HL-60 (cell line): Measurements from ENCODE around the gene LAMC1.

Experiments used
- DNase-seq, 2 experiments: peaks; one replicate each; pipeline ENCODE4 v3.0.0-alpha.2; 2010 to 2020; ENCODE audit warnings: low read depth in 1 of 2, low spot score in 1 of 2
- H3K27ac ChIP-seq: fragments of 250-450 bp; sonication (Bioruptor Pico); replicated peaks from 2 replicates; pipeline ENCODE4 v1.5.1; 2020; ENCODE audit warnings: mild to moderate bottlenecking, moderate library complexity
- H3K27me3 ChIP-seq: fragments of 250-450 bp; sonication (Bioruptor Pico); 2 replicates; pipeline ENCODE4 v1.5.1; 2021; ENCODE audit warnings: mild to moderate bottlenecking, moderate library complexity; ENCODE audit not compliant: insufficient read depth, poor library complexity, severe bottlenecking
- H3K4me3 ChIP-seq: replicated peaks from 2 replicates; pipeline ENCODE4 v1.5.1; 2011; ENCODE audit warnings: mild to moderate bottlenecking, control low read depth, low read length; ENCODE audit not compliant: insufficient read depth
- GABPA ChIP-seq: IDR thresholded peaks from 2 replicates; pipeline ENCODE4 v1.6.1; 2012; ENCODE audit warnings: low read depth
- POLR2AphosphoS5 ChIP-seq: IDR thresholded peaks from 2 replicates; pipeline ENCODE4 v1.6.1; 2012; ENCODE audit warnings: low read depth
- SPI1 ChIP-seq: IDR thresholded peaks from 2 replicates; pipeline ENCODE4 v1.6.1; 2012; ENCODE audit warnings: low read depth, mild to moderate bottlenecking, borderline replicate concordance
- TF ChIP-seq, protein P1 (sequence below): IDR thresholded peaks from 2 replicates; pipeline ENCODE4 v1.6.1; 2012; ENCODE audit warnings: low read depth; ENCODE audit not compliant: insufficient replicate concordance
- TF ChIP-seq, protein P2 (sequence below): IDR thresholded peaks from one replicate; pipeline ENCODE4 v1.5.1; 2011; ENCODE audit warnings: low read length, control low read depth, inconsistent platforms; ENCODE audit not compliant: insufficient read depth

The LAMC1 gene

DNA sequence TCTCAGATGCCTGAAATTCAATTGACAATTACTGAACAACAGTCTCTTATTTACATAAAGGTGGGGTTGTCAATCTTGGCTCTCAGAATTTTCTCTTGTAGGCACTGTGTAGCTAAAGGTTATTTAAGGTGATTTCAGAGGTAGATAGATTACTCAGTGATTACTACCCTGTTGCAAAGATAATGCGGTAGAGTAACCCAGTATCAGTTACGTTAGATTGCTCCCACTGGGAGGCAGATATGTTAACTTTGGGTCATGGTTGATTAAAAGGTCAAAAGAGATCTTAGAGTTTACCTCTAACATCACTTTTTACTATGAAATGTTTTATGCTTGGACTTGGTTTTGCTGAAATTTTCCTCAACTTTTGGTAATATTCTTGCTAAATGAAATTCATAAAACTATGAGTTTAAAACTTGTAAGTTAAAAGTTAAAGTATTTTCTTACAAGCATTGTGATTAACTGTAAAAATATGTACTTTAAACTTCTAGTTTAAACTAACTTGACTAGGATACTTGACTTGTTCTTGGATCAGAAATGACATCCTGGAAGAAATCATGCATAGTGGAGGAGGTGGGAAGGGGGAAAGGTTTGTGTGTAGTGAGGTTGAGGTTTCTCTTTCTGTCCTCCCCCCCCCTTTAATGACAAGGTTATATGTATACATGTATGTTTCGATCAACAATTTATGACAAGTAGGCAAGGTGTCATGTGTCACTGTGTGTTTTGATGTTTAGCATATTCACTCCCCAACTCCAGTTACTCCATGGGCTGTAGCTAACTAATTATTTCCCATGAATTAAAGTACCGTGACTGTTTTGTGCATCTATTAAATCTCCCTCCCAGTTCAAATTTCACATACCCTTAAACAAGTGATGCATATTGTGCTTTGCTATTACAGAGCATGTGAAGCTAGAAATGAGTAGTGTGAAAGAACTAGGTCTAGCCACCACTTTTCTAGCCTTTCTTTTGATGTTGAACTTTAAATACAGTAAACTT is 2.9 kb downstream of the LAMC1 start:
- H3K4me3 ChIP-seq: no peak overlapping the region
- no peak for DNase-seq

DNA sequence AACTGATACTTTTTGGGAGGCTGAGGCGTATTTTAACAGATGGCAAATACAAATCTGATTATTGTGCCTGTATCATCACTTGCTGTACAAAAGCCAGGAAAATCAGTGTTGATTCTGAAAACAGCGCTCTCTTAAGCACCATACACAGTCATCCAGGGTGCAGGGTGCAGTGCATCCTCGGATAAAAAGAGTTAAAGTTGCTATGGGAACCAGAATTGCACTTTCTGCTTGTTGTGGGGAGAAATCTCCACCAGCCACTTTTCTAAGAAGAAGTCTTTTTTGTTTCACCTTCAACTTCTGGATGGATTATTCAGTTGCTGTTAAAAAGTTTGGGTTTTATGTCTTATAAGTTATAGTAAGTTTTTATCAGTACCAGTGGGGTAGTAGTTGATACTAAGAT is 3.8 kb downstream of the LAMC1 start:
- Histone ChIP-seq H3K27me3 (peaks cover 27% of the 10 kb centered on the region), H3K27ac (no peak overlapping the region), H3K4me3 (no peak overlapping the region)
- DNase-seq: no peak
- no peak for TF ChIP-seq SPI1
- no peak for TF ChIP-seq POLR2AphosphoS5
- TF ChIP-seq, protein P1, sequence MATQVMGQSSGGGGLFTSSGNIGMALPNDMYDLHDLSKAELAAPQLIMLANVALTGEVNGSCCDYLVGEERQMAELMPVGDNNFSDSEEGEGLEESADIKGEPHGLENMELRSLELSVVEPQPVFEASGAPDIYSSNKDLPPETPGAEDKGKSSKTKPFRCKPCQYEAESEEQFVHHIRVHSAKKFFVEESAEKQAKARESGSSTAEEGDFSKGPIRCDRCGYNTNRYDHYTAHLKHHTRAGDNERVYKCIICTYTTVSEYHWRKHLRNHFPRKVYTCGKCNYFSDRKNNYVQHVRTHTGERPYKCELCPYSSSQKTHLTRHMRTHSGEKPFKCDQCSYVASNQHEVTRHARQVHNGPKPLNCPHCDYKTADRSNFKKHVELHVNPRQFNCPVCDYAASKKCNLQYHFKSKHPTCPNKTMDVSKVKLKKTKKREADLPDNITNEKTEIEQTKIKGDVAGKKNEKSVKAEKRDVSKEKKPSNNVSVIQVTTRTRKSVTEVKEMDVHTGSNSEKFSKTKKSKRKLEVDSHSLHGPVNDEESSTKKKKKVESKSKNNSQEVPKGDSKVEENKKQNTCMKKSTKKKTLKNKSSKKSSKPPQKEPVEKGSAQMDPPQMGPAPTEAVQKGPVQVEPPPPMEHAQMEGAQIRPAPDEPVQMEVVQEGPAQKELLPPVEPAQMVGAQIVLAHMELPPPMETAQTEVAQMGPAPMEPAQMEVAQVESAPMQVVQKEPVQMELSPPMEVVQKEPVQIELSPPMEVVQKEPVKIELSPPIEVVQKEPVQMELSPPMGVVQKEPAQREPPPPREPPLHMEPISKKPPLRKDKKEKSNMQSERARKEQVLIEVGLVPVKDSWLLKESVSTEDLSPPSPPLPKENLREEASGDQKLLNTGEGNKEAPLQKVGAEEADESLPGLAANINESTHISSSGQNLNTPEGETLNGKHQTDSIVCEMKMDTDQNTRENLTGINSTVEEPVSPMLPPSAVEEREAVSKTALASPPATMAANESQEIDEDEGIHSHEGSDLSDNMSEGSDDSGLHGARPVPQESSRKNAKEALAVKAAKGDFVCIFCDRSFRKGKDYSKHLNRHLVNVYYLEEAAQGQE: no peak
- TF ChIP-seq, protein P2, sequence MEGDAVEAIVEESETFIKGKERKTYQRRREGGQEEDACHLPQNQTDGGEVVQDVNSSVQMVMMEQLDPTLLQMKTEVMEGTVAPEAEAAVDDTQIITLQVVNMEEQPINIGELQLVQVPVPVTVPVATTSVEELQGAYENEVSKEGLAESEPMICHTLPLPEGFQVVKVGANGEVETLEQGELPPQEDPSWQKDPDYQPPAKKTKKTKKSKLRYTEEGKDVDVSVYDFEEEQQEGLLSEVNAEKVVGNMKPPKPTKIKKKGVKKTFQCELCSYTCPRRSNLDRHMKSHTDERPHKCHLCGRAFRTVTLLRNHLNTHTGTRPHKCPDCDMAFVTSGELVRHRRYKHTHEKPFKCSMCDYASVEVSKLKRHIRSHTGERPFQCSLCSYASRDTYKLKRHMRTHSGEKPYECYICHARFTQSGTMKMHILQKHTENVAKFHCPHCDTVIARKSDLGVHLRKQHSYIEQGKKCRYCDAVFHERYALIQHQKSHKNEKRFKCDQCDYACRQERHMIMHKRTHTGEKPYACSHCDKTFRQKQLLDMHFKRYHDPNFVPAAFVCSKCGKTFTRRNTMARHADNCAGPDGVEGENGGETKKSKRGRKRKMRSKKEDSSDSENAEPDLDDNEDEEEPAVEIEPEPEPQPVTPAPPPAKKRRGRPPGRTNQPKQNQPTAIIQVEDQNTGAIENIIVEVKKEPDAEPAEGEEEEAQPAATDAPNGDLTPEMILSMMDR: no peak
- no peak for TF ChIP-seq GABPA

More for the DNA sequence above, 2.9 kb downstream of the LAMC1 start:
- no peak overlapping the region for H3K27ac ChIP-seq
- peaks cover 36% of the 10 kb centered on the region for H3K27me3 ChIP-seq
- no peak for TF ChIP-seq SPI1

DNA sequence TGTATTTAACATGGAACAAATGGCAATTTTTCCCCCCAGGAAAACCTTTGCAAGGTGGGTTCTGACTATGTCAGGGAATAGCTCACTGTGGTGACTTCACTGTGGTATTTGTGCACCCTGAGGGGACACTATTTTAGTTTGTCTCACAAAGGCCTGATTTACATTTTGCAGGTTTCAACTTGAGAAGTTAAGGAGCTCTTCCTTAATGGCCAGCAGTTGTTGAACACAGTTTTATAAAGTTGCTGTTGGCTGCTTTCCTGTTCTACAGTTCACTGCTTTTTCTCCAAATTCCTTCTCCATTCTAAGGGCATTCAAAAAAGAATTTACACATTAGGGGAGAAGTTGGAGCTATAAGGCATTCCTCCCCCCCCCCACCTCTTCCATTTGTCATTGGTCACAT is 4.6 kb downstream of the LAMC1 start:
- DNase-seq: no peak
- TF ChIP-seq SPI1: no peak
- no peak for TF ChIP-seq GABPA
- Histone ChIP-seq H3K27me3 (peaks cover 20% of the 10 kb centered on the region), H3K4me3 (no peak overlapping the region), H3K27ac (no peak overlapping the region)

DNA sequence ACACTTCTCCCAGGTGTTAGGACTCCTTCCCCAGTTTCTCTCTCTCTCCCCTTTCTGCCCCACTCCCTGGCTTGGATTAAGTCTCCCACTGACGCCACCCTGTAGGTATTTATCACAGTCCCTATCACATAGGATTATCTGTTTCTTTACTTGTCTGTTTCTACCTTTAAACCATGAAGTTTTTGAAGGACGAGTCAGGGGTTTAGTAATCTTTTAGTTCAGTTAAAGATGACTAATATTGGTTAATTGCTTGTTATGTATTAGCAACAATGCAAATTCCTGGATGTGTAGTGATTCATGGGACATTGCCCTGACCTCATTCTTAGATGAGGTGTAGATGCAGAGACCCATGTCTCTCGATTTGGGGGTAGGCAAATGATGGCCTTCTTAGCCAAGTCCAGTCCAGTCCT is 6.4 kb downstream of the LAMC1 start:
- TF ChIP-seq SPI1 (no peak), POLR2AphosphoS5 (no peak), GABPA (no peak)
- TF ChIP-seq, protein P2: no peak
- TF ChIP-seq, protein P1: no peak
- no peak for DNase-seq
- H3K4me3 ChIP-seq: no peak overlapping the region
- H3K27me3 ChIP-seq: peaks cover 15% of the 10 kb centered on the region
- H3K27ac ChIP-seq: no peak overlapping the region

DNA sequence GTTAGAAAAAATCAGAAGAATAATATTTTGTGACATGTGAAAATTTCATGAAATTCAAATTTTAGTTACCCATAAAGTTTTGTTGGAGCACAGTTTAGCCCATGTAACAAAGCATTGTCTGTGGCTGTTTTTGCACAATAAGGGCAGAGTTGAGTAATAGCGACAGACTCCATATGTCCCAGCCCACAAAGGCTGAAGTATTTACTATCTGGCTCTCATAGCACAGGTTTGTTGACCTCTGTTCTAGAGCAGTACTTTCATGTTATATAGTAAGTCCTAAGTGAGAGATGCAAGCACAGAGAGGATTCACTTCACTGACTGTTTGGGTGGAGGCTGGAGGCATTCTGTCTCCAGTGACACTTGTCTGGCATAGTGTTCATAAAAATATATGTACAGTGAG is 6.8 kb downstream of the LAMC1 start:
- TF ChIP-seq POLR2AphosphoS5: peak; percentile 59; the same call in 1 of the 2 replicates
- no peak for TF ChIP-seq SPI1
- Histone ChIP-seq H3K27ac (no peak overlapping the region), H3K27me3 (peaks cover 11% of the 10 kb centered on the region), H3K4me3 (no peak overlapping the region)
- DNase-seq: peak; percentile 60 to 77
